Measurements from ENCODE around the gene TNFRSF13B.
"Not testable (repeated sequence)": the region's sequence is repeated elsewhere in the genome, so short reads cannot be mapped to it uniquely, and the experiment has no call there.

The TNFRSF13B gene

DNA sequence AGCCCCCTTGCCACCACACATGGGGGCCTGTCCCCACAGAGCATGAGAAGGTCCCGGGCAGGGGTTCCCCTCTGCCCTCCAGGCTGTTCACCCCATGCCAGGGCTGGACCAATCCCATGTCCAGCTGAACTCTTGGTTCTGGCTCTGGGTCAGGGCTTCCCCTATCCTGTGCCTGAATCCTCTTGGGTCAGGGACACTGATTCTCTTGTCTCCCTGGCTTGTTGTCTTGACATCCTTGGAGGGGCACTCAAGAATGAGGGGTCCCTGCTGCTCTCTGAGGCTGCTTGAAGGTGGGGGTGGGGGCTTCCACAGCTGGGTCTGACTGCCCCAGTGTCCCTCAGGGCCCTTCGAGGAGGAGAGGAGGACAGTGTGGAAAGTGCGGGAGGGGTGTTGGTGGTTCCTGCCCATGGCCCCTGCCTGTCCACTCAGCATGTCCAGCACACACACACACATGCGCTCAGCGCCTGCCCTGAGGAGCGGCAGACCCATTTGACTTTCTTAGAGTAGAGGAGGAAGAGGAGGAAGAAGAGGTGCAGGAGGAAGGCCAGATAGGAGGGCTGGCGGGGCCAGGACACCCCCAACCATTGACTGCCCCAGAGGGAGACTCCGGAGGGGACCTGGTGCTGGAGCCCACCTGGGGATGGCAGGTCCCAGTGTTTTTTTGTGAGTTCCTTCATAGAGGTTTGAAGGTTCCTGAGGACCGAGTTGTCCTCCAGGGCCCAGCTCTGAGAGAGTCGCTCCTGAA is 47.0 kb downstream of the TNFRSF13B start:
- DNase-seq (ENCODE audit: low read depth) = no peak
- TF ChIP-seq, protein P1, sequence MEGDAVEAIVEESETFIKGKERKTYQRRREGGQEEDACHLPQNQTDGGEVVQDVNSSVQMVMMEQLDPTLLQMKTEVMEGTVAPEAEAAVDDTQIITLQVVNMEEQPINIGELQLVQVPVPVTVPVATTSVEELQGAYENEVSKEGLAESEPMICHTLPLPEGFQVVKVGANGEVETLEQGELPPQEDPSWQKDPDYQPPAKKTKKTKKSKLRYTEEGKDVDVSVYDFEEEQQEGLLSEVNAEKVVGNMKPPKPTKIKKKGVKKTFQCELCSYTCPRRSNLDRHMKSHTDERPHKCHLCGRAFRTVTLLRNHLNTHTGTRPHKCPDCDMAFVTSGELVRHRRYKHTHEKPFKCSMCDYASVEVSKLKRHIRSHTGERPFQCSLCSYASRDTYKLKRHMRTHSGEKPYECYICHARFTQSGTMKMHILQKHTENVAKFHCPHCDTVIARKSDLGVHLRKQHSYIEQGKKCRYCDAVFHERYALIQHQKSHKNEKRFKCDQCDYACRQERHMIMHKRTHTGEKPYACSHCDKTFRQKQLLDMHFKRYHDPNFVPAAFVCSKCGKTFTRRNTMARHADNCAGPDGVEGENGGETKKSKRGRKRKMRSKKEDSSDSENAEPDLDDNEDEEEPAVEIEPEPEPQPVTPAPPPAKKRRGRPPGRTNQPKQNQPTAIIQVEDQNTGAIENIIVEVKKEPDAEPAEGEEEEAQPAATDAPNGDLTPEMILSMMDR (IDR thresholded peaks at IDR 0.05; ENCODE audit: low read depth, low read length, missing control alignments) = no peak
- in situ Hi-C loops (cut with HindIII; ENCODE audit: low sequenced_read_pairs) = no loop called here
- no peak overlapping the region for H3K4me3 ChIP-seq (ENCODE audit: low read depth, low read length)

DNA sequence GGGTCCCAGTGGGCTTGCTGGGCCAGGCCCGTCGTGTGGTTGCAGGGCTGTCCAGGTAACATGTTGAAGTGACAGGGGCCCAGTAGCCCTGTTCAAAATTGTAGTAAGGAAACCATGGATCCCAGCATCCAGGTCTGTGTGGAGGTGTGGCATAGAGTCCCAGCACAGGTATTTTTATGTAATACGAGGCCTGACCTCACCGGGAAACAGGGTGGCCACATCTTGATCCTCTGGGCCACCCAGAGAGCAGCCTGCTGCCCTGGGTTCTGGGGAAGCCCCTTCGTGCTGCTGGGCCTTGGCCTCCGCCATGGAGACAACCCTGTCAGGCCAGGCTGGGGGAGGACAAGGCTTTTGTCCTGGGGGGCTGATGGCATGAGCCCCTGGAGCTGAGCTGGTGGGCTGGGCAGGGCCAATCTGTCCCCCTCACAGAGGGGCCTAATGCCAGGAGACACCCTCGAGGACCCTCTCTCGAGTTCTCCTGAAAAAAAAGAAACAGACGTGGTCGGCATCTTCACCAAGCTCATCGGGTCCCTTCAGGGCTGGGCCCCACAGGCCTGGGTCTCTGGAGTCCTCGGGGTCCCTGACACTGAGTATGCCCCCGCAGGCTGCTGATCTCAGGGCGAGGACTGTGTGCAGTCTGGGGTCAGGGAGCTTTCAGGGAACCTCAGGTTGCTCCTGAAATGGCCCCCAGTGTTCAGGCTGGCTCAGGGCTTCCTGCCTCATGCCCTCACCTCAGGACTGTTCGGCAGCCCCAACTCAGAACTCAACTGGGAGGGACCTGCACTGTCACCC is 47.8 kb downstream of the TNFRSF13B start:
- in situ Hi-C loops (cut with HindIII; ENCODE audit: low sequenced_read_pairs) = no loop called here
- TF ChIP-seq, protein P1 (IDR thresholded peaks at IDR 0.05; ENCODE audit: low read depth, low read length, missing control alignments) = no peak
- DNase-seq (ENCODE audit: low read depth) = no peak
- no peak overlapping the region for H3K4me3 ChIP-seq (ENCODE audit: low read depth, low read length)

DNA sequence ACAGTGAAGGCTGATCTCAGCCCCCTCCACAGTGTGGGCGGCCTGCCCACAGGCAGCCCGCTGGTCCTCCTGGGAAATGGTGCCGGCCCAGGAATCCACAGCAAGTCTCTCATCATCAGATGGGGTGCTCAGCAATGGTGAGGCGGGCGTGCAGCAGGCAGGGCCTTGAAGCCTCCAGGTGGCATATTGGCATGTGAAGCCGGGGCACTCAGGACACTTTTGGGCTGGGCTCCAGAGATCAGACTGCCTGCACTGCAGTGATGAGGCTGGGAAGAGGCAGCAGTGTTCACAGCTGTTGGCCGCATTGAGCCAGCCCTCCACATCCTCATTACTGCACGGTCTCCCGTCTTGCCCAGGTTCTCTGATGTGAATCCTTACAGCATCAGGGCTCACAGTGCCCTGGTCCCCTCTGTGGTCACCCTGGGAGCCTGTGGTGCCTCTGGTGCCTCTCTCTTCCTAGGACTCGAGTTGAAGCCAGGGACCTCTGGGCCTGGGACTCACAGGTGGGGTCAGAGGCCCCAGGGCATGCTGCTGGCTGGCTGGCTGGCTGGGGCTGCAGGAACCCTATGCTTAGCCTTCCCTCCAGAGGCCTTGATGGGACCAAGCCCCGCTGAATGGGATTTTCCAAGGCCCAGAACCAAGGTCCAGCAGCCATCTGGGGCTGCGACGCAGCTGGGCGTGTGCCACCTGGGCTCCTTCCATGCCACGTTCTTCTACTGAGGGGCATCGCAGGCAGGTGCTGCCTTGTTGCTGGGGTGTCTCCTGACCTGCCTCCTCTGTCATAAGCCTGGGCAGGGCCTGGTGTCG is 48.6 kb downstream of the TNFRSF13B start:
- in situ Hi-C loops (cut with HindIII; ENCODE audit: low sequenced_read_pairs) = no loop called here
- TF ChIP-seq, protein P1 (IDR thresholded peaks at IDR 0.05; ENCODE audit: low read depth, low read length, missing control alignments) = no peak
- no peak overlapping the region for H3K4me3 ChIP-seq (ENCODE audit: low read depth, low read length)
- no peak for DNase-seq (ENCODE audit: low read depth)

DNA sequence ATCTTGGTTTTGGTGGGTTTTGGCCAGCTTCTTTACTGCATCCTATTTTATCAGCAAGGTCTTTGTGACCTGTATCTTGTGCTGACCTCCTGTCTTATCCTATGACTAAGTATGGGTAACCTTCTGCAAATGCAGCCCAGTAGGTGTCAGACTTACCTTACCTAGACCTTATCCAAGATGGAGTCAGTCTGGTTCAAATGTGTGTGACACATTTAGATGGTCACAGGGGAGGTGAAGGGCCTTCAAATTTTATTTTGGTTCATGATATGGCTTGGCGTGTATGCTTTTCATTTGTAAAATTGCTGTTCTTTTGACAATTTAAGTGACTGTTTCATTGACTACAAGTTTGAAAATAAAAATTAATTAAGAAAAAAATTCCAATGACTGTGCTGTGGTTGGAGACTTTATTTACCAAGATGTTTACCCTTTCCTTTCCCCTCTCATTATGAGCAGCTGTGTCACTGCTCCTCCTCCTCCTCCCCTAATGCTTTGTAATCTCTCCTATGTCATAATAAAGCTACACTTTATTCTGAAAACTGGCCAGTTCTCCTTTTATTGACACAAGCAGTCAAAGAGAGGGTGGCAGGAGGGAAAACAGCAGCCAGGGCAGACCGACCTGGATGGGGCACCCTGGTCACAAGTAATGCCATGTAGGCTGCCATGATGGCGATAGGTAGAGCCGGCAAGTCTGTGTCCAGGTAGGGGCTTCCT is 49.4 kb downstream of the TNFRSF13B start:
- DNase-seq (ENCODE audit: low read depth) = no peak
- no peak overlapping the region for H3K4me3 ChIP-seq (ENCODE audit: low read depth, low read length)
- in situ Hi-C loops (cut with HindIII; ENCODE audit: low sequenced_read_pairs) = no loop called here
- TF ChIP-seq, protein P1 (IDR thresholded peaks at IDR 0.05; ENCODE audit: low read depth, low read length, missing control alignments) = no peak

DNA sequence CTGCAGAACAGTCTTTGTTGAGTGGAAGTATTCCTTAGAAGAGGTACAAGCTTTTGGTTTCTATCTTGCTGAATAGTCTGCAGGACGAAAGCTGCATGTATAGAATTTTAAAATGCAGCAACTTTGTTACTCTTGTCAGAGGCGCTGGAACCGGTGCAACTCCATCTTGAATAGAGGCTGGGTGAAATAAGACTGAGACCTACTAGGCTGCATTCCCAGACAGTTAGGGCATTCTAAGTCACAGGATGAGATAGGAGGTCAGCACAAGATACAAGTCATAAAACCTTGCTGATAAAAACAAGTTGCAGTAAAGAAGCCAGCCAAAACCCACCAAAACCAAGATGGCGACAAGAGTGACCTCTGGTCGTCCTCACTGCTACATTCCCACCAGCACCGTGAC is 50.5 kb downstream of the TNFRSF13B start:
- H3K4me3 ChIP-seq (ENCODE audit: low read depth, low read length); DNase-seq (ENCODE audit: low read depth); in situ Hi-C loops (cut with HindIII; ENCODE audit: low sequenced_read_pairs): not testable (repeated sequence)

DNA sequence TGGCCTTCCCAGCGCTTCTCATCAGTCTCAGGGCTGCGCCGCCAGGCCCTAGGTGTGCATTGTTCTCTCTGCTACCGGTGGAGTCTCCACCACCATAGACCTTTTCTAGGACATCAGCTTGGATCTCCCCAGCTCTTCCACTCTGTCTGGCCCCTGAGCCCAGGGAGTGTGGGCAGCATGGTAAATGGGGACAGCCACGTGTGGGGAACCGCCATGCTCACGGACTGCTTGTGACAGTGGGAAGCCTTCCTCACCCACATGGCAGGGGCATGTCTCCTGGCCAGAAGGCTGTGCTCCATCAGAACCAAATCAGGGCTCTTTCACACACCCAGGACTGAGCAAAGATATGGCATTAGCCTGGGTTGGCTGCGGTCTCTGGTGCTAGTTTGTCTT is 51.3 kb downstream of the TNFRSF13B start:
- no peak for DNase-seq (ENCODE audit: low read depth)
- in situ Hi-C loops (cut with HindIII; ENCODE audit: low sequenced_read_pairs) = no loop called here
- H3K4me3 ChIP-seq (ENCODE audit: low read depth, low read length) = no peak overlapping the region
- TF ChIP-seq, protein P1 (IDR thresholded peaks at IDR 0.05; ENCODE audit: low read depth, low read length, missing control alignments) = no peak
